LNCaP clone FGC (cell line): Measurements from ENCODE around the gene ADAM33.

Source experiments
- DNase-seq: peaks from one replicate; pipeline ENCODE4 v3.0.0-alpha.2; 2011; ENCODE audit warnings: low read depth
- H3K4me3 ChIP-seq: 2 replicates; pipeline ENCODE4 v1.5.1; 2011; ENCODE audit warnings: mild to moderate bottlenecking, low read depth, low read length, control low read depth
- TF ChIP-seq, protein P1 (sequence below): IDR thresholded peaks from 2 replicates; pipeline ENCODE4 v1.5.1; 2012; ENCODE audit warnings: mild to moderate bottlenecking; ENCODE audit not compliant: control insufficient read depth, insufficient read depth; ENCODE audit errors: extremely low read depth

The ADAM33 gene

DNA sequence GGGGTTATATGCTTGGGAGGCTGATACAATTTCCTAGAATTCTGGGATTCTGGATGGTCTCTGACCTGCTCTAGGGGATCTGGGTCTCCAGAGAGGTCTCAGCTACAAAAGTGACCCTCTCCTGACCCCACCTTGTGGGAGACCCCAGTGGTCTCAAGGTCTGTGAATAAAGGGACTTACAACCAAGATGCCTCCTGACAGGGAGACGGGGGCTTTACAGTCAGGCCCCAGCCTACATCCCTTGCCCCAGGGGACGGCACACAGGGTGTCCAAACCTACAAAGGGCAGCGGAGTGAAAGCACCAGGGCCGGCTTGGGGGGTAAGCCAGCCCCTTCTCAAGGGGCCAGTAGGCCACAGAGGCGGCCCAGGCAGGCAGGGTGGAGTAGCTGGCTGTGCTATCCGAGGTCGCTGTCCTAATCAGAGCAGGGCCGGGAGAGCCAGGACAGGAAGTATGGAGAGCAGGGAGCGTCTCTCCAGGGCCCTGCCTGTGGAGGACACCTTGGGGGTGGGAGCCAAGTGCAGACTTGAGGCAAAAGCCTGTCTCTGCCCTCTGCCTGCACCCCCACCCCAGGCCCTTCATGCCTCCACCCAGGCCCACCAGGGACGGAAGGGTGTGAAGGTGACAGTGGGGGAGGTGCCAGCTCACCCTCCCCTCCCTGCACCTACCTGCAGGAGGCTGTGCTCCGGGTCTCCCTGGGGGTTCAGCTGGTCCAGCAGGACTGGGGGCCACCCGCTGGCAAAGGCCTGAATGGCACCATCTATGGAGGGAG is 22.1 kb downstream of the ADAM33 start:
- no peak for DNase-seq
- no peak overlapping the region for H3K4me3 ChIP-seq
- TF ChIP-seq, protein P1, sequence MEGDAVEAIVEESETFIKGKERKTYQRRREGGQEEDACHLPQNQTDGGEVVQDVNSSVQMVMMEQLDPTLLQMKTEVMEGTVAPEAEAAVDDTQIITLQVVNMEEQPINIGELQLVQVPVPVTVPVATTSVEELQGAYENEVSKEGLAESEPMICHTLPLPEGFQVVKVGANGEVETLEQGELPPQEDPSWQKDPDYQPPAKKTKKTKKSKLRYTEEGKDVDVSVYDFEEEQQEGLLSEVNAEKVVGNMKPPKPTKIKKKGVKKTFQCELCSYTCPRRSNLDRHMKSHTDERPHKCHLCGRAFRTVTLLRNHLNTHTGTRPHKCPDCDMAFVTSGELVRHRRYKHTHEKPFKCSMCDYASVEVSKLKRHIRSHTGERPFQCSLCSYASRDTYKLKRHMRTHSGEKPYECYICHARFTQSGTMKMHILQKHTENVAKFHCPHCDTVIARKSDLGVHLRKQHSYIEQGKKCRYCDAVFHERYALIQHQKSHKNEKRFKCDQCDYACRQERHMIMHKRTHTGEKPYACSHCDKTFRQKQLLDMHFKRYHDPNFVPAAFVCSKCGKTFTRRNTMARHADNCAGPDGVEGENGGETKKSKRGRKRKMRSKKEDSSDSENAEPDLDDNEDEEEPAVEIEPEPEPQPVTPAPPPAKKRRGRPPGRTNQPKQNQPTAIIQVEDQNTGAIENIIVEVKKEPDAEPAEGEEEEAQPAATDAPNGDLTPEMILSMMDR, result no peak

DNA sequence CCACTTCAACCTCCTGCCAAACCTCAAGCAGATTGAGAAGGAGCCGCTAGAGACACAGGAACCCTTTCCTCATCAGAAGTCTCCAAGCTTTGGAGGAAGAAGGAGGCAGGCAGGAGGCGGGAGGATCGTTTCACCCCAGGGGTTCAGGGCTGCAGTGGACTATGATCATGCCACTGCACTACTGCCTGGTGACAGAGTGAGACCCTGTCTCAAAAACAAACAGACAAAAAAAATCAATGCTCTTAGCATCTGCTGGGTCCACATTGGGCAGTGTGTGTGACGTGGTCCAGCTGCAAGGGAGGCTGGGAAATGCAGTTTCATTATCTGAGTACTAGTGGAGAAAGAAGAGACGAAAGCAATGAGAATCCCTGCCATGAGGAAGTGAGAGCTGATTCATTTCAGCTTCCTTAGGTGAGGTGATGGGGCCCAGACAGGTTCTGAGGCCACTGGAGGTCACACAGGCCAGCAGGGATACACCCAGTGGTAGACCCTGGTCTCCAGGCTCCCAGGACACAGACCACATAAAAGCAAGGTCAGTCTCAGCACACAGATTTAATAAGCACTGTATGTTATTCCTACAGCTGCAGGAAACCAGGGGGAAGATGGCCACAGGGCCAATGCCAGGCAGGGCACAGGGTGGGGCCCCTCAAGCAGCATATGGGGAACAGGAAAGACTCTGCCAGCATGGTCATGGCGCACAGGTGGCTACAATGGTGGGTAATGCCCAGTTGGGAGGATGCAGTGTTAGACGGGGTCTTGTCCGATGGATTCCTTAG is 22.9 kb downstream of the ADAM33 start:
- H3K4me3 ChIP-seq, result no peak overlapping the region
- TF ChIP-seq, protein P1, result no peak
- DNase-seq, result no peak

DNA sequence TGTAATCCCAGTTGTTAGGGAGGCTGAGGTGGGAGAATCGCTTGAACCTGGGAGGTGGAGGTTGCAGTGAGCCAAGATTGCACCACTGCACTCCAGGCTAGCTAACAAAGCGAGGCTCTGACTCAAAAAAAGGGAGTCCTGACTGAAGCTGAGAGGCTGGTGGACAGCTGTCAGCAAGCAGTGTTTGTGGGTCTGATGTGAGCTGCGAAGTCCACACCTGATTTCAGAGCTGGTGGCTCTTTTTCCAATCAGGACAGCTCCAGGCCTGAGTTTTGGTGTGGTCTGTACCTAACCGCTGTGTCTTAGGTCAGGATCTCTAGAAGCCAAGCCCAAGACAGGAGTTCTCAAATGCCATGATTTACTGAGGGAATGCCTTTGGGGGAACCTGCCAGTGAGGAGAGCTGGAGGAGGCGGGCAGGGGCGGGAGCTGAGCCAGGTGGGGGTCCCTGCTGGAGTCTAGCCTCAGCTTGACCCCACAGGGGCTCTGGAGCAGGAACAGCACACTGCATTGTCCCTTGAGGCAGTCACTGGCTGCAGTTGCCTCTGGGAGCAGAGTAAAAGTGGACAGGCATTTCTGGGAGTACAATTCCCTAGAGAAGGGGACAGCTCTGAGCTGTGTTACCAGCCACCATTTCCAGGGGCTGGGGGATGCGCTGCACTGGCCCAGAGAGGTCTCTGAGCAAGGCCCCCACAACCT is 23.6 kb downstream of the ADAM33 start:
- DNase-seq, result no peak
- no peak overlapping the region for H3K4me3 ChIP-seq
- TF ChIP-seq, protein P1, result no peak

DNA sequence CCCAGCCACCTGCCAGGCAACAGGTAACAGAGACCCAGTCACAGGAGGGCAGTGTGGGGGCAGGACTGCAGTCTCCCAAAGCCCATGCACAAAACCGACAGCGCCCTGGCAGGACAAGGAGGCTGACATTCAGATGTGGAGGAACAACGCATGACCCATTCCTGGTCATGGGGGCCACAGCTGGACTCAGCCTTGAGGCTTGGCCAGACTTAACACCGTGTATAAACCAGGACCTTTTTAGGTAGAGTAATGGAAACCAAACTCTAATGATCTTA is 26.7 kb downstream of the ADAM33 start:
- TF ChIP-seq, protein P1, result no peak
- no peak overlapping the region for H3K4me3 ChIP-seq
- DNase-seq, result no peak

DNA sequence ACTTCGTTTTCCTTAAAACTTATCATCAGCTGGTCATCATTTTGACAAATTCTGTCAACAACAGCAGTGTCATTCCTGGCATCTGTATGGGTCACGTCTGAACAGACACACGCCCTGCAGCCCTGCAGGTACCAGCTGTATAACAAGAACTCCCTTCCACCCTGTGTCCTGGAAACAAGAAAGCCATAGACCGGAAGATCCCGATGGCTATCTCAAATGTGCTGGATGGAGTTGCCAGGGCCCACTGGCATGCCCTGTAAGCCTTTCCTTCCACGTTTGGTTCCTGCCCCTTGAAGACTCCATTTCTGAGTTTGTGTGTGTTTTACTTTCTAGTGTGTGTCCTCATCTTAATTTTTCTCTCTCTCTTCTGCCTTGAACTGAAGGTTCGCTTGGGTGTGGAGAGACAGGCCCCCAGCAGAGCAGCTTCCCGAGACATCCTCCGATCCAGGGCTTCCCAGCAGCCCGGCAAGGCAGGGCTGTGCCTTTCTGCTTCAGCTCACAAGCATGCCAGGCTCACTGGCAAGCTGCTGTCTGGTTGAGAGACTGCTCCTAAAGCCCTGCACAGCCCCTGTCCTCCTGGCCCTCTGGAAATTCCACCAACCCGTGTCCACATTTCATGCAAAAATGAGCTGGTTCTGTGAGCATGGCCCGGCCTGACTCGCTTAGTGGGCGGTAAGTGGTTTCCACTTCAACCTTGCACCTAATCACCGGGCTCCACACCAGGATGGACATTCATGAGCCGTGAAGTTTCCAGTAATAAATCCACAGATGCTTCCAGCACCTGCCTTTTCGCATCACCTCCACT is 27.3 kb downstream of the ADAM33 start:
- TF ChIP-seq, protein P1, result no peak
- no peak overlapping the region for H3K4me3 ChIP-seq
- no peak for DNase-seq

DNA sequence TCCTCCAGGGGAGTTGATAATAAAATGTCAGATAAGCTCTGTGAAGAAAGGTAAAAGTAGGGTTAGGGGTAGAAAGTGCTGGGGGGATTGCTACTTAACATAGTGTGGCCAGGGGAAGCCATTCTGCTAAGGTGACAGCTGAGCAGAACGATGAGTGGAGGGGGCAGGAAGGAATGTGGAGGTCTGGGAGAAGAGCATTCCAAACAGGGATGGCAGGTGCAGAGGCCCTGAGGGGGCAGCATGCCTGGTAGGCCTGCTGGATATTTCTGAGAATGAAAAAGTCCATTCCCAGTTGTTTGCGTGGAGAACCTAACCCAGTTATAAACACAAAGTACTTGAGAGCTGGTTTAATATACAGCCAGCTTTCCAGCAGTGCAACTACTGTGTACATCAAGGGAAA is 27.9 kb downstream of the ADAM33 start:
- TF ChIP-seq, protein P1, result no peak
- H3K4me3 ChIP-seq, result no peak overlapping the region
- DNase-seq, result no peak
